NOMO-1 (cell line): ENCODE results near the gene RAB4B.
"Not testable (repeated sequence)": the region's sequence is repeated elsewhere in the genome, so short reads cannot be mapped to it uniquely, and the experiment has no call there.

Experiments used
- DNase-seq, 2 experiments: peaks; one replicate each; lab custom pipeline; 2025; ENCODE audit not compliant: unreplicated experiment in 2 of 2; lab: John Stamatoyannopoulos, UW

RAB4B gene

DNA sequence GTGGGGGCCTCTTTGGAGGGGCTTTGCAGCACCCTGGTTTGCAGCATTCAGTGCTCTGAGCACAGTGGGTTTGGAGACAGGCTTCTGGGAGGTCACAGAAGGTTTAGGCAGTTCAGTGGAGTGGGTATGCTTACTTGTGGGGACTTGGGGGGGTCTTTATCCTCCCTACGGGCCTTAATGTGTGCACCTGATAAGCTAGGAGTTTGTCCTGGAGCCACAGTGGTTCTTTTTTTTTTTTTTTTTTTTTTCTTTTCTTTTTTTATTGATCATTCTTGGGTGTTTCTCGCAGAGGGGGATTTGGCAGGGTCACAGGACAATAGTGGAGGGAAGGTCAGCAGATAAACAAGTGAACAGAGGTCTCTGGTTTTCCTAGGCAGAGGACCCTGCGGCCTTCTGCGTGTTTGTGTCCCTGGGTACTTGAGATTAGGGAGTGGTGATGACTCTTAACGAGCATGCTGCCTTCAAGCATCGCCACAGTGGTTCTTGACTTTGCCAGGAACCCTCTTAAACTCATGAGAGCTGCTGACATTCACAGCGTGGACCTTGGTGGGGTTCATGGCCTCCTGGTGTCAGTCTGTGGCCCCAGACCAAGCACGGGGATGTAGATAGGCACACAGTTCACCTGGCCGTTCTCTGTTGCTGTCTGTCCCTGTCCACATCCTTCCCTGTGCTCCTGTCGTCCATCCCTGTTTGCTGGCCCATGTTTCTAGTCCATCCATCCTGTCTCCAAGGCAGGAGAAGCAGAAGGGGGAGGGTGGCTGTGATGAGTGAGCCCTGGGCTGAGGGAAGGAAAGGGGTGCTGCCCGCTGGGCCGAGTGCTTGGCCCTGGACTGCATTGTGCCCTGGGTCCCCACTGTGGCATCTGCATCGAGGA lies 23.6 kb downstream of the RAB4B start:
- DNase-seq: no peak

DNA sequence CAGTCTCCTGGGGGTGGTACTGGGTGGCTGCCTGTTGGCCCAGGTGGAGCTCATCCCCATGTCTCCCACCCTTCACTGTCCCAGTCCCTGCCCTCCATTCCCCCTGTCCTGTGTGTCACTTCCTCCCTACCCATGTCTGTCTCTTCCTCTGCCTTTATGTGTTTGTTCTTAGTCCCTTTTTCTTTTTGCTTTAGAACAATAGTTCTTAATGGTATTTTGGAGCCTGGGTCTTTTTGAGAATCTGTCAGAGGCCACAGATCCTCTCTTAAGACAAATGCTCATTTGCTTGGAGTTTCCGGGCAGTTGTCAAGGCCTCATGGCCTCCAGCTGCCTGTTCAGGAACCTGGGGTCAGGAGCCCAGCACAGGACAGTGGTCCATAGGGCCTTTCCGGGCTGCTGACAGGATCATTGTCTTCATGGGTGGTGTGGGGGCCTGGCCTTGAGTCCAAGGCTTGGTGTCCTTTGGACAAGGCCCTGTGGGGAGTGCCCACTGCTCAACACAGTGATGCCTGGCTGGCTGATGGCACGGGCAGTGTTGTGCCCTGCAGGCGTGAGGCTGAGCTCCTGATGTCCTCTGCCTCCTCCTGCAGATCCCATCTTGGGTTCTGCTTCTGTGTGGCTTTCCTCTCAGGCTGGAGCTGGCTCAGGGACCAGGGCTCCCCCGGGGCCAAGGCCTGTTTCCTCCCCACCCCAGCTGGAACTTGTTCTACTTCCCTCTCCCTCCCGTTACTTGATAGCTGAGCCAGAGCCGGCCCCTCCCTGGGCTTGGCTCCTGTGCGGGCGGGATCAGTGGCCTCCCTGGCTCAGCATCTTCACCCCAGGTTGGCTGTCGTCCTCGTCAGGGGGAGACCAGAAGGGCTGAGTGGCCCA lies 24.5 kb downstream of the RAB4B start:
- DNase-seq: no peak

DNA sequence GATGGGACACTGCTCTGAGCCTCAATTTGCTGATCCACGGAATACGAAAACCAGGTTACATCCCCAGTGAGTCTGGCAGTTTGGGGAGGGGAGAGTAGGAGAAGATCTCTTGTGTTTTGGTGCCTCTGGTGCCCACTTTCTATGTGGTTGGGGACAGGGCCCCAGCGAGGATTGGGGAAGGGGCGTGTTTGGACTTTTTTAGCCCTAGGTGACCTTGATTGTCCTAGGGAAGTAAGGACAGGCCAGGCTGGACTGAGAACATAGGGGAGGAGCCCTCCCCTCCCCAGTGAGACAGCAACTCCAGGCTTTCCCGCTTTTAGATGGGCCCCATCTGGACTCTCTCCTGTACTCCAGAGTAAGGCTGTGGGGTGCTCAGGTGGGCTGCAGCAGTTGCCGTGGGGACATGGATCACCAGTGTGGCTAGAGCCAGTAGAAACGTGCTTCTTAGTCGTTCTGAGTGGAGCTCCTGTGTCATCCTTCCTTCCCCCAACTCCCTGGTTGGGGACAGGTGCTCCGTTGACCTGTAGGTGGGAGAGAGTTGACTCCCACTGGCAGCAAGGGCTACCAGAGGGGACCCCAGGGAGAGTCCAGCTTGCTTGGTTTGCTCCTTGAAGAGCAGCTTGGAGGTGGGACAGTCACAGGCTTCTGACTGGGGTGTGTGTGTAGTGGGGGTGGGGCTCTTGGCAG lies 25.3 kb downstream of the RAB4B start:
- no peak for DNase-seq

DNA sequence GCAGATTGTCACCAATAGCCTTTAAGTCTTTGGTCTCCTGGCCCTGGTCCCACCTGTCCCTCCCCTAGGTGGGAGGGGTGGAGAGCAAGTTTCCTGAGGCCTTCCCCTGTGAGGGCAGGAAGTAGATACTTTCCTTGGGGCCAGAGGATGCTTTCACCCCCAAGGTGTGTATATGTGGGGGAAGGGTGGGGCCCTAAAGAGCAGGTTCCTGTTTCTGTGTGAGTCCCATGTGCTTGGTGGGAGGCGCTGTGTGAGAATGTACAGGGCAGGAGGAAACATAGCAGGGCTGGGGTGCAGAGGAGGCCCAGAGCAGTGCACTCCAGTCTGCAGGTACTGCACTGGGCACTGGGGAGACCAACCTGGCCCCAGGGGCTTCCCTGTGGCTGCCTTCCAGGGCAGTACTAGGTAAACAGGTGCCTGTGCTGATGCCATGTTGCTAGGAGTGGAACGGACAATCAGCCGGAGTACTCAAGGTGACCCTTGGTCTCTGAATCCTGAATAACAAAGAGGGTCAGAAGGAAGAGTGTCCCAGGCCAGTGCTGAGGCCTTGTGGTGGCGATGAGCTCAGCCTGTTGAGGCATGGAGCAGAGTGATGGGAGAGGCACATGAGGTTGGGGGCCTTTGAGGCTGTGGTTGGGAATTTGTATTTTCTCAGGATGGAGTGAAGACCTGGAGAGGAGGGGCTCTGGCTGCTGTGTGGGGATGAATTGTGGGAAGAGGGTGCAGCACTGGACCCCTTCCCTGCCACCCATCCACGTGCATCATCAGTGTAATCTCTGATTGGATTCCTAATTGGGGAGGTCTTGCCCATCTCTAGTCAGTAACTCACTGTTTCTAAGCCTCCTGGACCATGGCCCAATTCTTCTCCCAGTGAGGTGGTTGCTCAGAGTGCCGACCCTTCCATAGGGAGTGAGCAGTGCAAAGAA lies 26.1 kb downstream of the RAB4B start:
- peak; percentile 24 to 73 for DNase-seq

DNA sequence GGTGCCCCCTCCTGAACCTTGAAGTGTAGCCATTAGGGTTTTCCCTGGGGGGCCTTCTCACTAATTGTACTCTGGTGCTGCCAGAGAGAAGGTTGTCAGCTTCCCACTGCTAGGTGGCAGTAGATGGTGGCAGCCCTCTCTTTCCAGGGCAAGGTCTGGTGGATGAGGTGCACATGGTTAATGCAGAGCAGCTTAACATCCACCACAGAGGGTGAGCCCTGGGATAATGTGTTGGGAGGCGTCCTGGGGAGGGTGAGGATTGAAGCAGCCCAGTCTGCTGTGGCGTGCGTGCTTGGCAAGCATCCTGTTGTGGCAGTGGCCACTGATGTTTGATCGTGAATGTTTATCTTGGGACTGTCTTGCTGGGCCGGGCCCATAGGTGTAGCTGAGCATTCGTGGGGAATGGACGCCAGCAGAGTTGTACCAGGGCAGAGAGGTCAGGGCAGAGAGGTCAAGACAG lies 26.8 kb downstream of the RAB4B start:
- DNase-seq: no peak

DNA sequence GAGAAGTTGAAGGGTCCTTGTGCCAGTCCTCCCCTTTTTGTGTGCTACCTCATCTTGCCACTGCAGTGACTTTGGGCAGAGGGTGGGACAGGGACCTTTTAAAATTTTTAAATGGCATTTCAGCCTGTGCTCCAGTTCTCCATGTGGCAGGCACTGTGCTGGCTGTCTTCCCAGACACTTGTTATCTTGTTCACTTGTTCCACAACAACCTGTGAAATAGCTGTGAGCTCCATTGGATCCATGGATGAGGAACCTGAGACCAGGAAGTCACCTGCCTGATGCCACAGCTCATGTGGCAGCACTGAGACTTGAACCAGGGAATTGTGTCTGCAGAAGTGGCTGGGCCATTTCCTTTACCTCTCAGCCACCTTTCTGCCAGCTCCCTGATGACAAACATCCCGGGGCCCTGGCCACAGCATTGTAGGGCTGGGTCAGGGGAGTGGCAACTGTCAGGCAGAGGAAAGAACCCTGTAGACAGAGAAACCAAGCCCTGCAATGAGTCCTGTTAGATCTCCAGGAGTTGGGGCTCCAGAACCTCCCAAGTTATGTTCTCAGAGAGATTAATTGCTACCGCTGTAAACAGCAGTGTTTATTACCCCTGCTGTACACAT lies 27.3 kb downstream of the RAB4B start:
- DNase-seq: no peak

- DNase-seq: peak; percentile 25 to 51
Measured at GRCh38 chr19:40806423-40807146, 28.5 kb downstream of the RAB4B start.

DNA sequence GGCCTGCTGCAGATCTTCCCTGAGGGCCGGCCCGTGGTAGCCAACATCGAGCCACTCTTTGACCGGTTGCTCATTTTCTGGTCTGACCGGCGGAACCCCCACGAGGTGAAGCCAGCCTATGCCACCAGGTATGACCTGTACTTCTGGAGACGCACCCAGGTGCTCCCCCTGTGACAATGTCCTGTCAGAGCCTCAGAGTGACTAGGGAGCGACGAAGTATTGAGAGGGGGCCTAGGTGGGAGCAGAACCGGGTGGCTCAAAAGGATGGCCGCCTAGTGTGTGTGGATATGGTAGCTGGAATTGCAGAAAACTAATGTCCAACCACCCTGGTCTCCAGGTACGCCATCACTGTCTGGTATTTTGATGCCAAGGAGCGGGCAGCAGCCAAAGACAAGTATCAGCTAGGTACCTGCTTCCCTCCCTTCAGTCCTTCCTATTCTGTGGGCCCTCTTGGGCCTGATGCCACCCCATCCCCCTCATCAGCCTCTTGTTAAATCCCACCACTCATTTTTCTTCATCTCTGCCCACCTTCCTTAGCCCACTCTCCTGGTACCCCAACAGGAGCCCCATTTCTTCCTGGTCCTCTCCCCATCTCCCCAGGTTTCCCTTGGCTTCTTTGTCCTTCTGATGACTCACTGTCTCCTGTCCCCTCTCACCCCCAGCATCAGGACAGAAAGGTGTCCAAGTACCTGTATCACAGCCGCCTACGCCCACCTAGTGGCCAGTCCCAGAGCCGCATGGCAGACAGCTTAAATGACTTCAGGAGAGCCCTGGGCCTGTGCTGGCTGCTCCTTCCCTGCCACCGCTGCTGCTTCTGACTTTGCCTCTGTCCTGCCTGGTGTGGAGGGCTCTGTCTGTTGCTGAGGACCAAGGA lies 29.3 kb downstream of the RAB4B start:
- DNase-seq: no peak

GRCh38 chr19:40808021-40808325 lies 29.9 kb downstream of the RAB4B start:
- DNase-seq: no peak

DNA sequence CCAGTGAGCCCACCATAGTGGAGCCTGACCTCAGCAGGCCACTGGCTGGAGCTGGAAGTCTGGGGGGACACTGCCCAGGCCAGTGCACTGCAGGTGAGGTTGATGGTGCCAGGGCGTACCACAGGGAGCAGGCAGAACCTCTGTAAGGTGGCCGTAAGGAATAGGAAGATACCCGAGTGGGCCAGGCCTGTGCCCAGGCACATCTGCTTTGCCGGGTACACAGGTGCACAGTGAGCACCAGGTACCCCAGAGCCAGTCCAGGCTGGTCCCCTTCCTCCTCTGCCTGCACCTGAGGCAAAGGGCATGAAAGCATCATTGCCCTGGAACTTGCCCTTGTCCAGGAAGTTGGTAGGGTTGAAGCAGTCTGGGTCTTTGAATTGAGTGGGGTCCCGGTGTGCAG lies 30.4 kb downstream of the RAB4B start:
- no peak for DNase-seq

DNA sequence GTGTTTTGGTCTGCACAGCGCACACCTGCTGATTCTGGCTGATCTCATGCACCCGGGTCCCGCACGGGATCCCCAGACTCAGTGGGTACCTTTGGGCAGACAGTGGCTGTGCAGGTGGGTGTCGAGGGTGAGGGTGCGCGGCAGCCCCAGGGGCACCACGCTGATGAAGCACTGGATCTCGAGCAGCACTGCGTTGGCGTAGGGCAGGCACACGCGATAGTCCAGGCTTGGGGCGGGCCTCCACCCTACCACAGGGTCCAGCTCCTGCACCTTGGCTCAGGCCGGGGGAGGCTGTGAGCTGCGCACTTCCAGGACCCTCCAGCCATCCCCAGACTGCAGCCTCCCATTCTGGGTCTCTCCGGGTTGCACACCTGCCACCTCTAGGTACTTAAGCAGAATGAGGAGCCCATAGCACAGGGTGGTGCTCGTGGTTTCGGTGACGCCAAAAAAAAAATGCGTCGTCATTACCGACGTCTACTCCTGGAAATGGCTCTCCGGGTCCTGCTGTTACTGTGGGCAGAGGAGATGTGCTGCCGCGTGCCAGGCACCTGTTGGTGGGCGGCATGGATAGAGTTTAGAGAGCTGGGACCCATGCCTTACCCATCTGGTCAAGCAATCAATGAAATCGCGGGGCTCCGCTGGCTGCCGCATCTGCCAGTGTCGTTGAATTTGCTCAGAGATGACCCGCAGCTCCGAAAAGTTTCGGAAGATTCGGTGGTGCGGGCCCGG lies 31.5 kb downstream of the RAB4B start:
- DNase-seq: no peak

GRCh38 chr19:40810160-40810559 lies 32.1 kb downstream of the RAB4B start:
- no peak for DNase-seq

DNA sequence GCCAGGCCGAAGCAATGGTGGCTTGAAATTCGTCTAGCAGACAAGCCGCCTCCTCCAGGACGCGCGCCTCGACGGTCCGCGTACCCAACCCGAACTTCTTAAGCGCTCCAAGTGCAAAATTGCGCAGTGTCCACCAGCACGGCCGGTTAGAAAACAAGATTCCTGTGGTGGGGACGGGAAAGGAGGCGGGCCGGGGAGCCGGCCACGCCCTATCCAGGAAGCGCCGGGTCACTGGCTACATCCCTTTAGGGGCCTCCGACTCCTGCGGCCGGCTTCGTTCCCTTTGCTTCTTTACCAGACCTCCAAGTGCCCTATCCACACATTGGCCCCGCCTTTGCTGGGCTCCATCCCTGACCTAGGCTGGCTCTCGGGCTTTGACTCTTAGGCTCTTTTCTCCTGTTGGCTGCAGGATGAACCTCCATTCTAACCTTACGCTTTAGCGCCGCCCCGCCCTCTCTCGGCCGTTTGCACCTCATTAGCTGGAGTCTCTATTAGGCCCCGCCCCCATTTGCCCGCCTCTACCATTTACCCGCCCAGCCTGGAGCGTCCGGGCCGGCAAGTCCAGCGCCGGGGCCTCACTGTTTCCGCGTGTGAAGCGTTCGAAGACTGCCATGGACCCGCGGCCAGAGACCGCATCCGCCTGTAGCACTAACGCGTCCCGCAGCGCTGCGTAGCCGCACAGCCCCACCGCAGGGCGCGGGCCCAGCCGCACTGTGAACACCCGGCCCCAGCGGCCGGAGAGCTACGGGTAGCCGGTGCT lies 32.8 kb downstream of the RAB4B start:
- peak; percentile 61 to 73 for DNase-seq

DNA sequence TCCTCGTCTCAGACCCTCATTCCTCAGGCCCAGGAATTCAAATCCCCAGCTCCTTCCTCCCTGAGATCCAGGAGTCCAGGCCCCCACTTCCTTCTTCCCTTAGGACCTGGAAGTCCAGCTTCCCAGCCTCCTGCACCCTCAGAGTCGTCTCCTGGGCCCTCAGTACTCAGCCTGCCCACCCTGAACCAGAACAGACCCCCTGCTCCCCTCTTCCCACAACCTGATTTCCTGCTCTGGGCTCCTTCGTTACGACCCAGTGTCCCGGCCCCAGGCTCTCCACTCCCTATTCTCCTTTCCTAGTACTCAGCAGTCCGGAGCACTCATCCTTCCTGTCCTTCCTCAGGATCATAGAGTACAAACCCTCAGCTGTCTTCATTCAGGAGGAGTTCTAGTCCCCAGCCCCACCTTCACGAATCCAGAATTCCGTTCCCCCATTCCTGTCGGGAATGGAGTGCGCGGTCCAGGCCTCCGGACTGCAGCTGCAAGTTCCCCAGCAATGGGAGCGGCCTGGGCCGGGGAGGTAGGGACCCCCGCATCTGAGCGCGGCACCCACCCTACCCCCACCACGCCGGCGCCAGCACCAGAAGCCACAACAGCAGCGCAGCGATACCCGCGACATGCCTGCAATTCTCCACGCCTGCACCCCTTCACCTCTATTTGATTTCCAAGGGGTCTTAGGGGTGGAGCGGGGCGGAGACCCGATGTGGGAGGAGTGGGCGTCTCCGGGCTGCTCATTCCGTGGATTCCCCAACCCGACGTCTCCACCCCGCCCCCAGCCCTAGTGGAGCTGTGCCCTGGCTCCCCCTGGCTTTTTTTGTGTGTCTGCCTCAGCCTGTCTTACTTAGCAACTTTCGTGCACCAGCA lies 33.7 kb downstream of the RAB4B start:
- no peak for DNase-seq

- not testable (repeated sequence) for DNase-seq
Measured at GRCh38 chr19:40812571-40812970, 34.5 kb downstream of the RAB4B start.

GRCh38 chr19:40813182-40813581 lies 35.1 kb downstream of the RAB4B start:
- DNase-seq: no peak
